Activated naive CD4-positive, alpha-beta T cell treated with anti-CD3 and anti-CD28 coated beads, Interleukin-2, amount 50 U/mL, for 72 hours (primary cell): Measurements from ENCODE around the gene OSBP2. TPM values are rescaled to one million over a fixed set of nuclear protein-coding genes. Genes with fewer than 3 reads are reported as not detected.
A peak's percentile ranks its signal among the peaks of the same experiment; 100 is the strongest.

Experiments
- ATAC-seq, 2 donors: fragments of 150-1000 bp; cut with Tn5 transposase; 2 replicates each; pipeline ENCODE4 v1.10.0; 2021; ENCODE audit warnings: mild to moderate bottlenecking in 2 of 2, moderate library complexity in 2 of 2
- DNase-seq, 2 donors: peaks; one replicate each; pipeline ENCODE4 v3.0.0; 2021 to 2022; ENCODE audit warnings: low spot score in 2 of 2
- H3K27ac Mint-ChIP-seq, 2 donors: one replicate each; pipeline ENCODE4 v1.8.0; 2022; ENCODE audit warnings: mild to moderate bottlenecking in 2 of 2, mixed read lengths in 2 of 2
- H3K36me3 Mint-ChIP-seq, 2 donors: one replicate each; pipeline ENCODE4 v1.8.0; 2022; ENCODE audit warnings: mixed read lengths in 2 of 2
- H3K9me3 Mint-ChIP-seq, 2 donors: one replicate each; pipeline ENCODE4 v1.8.0; 2022; ENCODE audit warnings: mixed read lengths in 2 of 2
- total RNA-seq, 2 donors: library from RNA; stranded (reverse); gene quantifications; one replicate each; pipeline ENCODE4 v1.2.3, GENCODE V29; 2022

The OSBP2 gene
- total RNA-seq, 2 donors from 2014 or later: 1.7 to 6.1 TPM

DNA sequence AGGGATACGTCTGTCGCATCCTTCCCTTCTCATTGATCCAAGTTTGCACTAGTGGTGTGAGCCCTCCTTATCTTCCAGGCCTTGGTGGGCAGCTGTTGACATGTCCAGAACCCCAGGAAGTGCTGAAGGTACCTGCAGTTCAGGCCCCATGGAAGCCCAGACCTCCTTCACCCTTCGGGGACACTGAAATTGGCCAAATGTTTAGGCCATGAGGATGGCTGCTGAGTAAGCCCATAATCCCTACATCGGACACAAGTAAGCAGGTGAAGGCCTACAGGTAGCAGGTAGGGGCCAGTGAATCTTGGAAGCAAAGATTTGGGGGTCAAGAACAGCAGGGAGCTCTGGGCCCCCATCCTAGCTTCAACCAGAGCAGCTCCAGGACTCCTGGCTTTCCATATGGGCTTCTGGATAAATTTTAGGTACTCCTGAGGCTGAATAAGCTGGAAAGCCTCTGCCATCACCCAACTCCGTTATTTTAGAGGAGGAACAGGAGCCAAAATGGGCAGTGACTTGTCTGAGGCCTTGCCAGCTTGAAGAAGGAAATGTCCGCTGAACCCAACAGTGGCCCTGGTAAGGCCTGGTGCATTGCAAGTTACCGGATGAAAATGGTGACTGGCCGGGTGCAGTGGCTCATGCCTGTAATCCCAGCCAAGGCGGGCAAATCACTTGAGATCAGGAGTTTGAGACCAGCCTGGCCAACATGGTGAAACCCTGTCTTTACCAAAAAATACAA is 228.7 kb downstream of the OSBP2 start:
- peak overlapping the region in 1 of 2 donors; percentile 54 for H3K27ac Mint-ChIP-seq
- peaks cover 7 to 13% of the 10 kb centered on the region in 2 donors for H3K36me3 Mint-ChIP-seq
- ATAC-seq (no peak), DNase-seq (no peak)
- no peaks in the 10 kb centered on the region for H3K9me3 Mint-ChIP-seq

DNA sequence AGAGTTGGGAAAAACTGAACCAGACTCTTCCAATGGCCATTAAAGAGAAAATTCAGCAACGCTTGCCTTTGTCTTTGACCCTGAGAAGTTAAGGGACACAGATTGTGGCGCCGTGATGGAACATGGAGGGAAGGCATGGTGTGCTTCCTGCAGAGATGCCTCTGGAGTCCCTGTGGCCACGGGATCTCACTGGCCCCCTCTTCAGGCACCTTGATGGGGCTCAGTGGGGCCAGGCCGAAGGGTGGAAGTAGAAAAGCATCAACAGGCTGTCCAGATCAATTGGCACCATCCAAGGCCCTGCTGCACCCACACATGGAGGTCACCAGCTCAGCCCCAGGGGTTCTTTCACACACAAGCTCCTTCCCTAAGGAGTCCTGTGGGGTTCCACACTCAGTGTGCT is 231.0 kb downstream of the OSBP2 start:
- H3K9me3 Mint-ChIP-seq: no peaks in the 10 kb centered on the region
- DNase-seq (no peak), ATAC-seq (no peak)
- H3K36me3 Mint-ChIP-seq: peaks cover 7 to 13% of the 10 kb centered on the region in 2 donors
- H3K27ac Mint-ChIP-seq: no peak overlapping the region

DNA sequence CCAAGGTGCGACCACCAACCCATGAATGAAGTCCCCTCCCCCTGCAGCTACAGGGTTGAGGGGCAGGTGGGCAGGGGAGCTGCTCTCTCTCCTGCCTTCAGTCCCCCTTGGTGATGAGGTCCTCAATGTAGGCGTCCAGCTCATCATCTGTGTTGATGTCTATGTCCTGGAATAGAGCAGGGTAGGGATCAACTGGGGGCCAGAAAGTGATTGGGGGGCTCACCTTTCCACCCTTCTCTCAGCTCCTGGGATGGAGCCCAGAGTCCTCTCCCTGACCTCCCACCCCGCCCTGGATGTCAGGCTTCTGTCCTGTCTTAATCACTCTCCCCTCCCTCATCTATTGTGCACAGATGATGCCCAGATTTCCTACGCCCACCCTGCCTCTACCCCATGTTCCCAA is 232.0 kb downstream of the OSBP2 start:
- H3K9me3 Mint-ChIP-seq: no peaks in the 10 kb centered on the region
- DNase-seq (no peak), ATAC-seq (no peak)
- H3K27ac Mint-ChIP-seq: peak overlapping the region; percentile 32 to 41
- H3K36me3 Mint-ChIP-seq: peaks cover 7 to 15% of the 10 kb centered on the region in 2 donors

- ATAC-seq: no peak
- DNase-seq: no peak
- H3K9me3 Mint-ChIP-seq: no peaks in the 10 kb centered on the region
- H3K36me3 Mint-ChIP-seq: peaks cover 6 to 14% of the 10 kb centered on the region in 2 donors
- H3K27ac Mint-ChIP-seq: no peak overlapping the region
Observed at GRCh38 chr22:30927806-30928205, 233.1 kb downstream of the OSBP2 start.

DNA sequence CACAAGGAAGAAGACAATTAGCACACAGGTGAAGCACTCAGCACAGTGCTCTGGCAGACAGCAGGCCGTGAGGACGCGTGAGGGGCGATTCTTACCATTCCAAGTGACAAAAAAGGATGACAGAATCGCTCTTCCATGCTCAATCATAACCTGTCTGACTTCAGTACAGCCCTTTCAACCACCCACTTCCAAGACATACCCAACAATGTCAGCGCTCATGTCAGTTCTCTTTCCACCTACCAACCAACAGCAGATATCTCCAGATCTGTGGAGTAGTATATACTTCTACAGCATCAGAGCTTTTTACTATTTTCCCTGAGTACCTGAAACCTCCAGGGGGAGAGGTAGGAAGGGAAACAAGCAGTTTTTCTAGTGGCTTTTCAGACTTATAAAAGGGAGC is 233.7 kb downstream of the OSBP2 start:
- no peak for DNase-seq
- H3K9me3 Mint-ChIP-seq: no peaks in the 10 kb centered on the region
- peaks cover 6 to 14% of the 10 kb centered on the region in 2 donors for H3K36me3 Mint-ChIP-seq
- ATAC-seq: no peak
- no peak overlapping the region for H3K27ac Mint-ChIP-seq

DNA sequence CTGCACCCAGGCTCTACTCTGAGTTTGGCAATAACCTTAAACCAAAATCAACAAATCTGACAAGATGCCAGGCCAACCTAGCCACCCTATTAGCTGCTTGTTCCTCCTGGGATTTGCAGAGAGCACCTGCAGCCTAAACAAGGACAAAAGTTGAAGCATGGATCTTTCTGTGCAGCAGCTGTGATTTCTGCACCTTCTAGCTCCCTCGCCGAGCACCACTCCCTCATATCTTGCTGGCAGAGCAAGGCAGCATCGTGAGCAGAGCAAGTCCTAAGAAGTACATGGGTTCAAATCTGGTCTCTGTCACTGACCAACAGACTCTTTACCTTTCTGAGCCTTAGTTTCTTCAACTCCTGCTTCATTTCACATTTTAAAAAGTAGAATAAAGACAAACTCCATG is 235.6 kb downstream of the OSBP2 start:
- ATAC-seq (no peak), DNase-seq (no peak)
- no peaks in the 10 kb centered on the region for H3K9me3 Mint-ChIP-seq
- H3K27ac Mint-ChIP-seq: peak overlapping the region; percentile 4 to 61
- H3K36me3 Mint-ChIP-seq: peaks cover 14% of the 10 kb centered on the region in 2 donors

DNA sequence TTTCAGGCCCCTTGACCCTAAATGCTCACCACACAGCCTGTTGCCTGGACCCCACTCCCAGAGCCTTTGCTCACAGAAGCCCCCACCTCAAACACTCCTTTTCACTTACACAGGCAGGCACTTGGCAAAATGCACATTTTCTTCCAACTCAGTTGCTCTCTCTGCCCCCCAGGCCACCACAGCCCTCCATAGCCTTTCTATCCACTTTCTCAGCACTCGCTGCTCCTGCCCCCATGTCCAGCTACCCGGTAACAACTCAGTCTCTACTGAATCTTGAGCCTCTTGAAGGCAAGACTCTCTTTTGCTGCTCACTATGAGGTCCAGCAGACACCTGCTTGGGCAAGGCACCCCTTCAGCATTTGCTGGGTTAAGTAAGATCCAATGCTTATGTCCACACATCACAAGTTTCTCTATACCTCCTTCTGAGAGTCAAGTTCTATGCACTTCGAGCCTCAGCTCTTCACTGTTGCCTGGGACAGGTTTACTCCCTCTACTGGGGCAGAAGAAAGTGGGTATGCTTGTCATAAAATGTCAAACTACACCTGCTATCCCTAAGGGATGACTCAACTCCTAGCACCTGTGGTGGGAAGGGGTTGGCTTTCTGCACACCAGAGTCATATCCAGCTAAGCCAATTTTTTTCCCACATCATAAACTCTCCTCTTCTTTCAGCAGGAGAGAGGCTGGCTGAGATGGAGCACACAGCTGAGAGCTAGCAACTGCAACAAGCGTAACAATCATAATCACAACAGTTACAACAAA is 237.0 kb downstream of the OSBP2 start:
- no peaks in the 10 kb centered on the region for H3K9me3 Mint-ChIP-seq
- DNase-seq (no peak), ATAC-seq (no peak)
- H3K27ac Mint-ChIP-seq: peak overlapping the region; percentile 61
- peaks cover 14% of the 10 kb centered on the region in 2 donors for H3K36me3 Mint-ChIP-seq

DNA sequence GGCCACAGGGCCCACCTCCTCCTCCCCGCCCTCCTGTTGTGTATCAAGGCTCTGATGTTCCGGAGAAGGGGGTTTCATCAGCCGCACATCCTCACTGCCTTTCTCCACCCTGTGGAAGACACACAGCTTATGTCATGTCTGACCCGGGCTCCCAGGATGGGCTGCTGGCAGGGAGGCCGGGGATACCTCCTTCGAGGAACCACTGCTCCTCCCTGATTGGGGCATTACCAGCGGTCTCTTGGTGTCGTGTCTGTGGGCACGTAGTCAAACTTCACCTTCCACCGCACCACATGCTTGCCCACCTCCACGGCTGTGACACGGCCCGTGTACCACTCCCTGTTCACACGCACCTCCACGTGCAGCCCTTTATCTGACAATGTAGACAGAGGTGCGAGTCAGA is 238.0 kb downstream of the OSBP2 start:
- ATAC-seq: no peak
- DNase-seq: no peak
- Mint-ChIP-seq H3K36me3 (peaks cover 6 to 14% of the 10 kb centered on the region in 2 donors), H3K27ac (no peak overlapping the region), H3K9me3 (no peaks in the 10 kb centered on the region)

DNA sequence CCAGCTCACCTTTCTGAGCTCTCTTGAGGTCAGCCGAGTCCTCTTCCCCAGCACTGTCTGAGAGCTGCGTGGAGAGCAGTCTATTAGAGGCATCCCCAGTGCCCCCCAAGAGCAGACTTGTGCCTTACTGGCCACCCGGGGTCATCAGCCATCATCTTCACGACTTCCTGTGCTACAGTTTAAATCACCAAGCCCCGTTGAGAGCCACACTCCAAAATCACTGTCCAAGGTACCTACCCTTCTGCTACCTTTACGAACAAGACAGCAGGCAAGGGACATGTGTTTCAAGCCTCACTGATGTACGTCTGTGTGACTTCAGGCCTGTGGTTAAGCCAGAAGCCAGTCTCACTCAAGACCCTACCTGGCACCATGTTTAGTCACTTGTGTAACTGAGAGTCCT is 238.8 kb downstream of the OSBP2 start:
- DNase-seq: no peak
- no peak for ATAC-seq
- Mint-ChIP-seq H3K36me3 (peaks cover 6 to 14% of the 10 kb centered on the region in 2 donors), H3K27ac (peak overlapping the region in 1 of 2 donors; percentile 47), H3K9me3 (no peaks in the 10 kb centered on the region)

GRCh38 chr22:30934053-30934452 is 239.4 kb downstream of the OSBP2 start:
- DNase-seq: no peak
- peak overlapping the region in 1 of 2 donors; percentile 47 for H3K27ac Mint-ChIP-seq
- ATAC-seq: no peak
- H3K9me3 Mint-ChIP-seq: no peaks in the 10 kb centered on the region
- H3K36me3 Mint-ChIP-seq: peaks cover 6 to 19% of the 10 kb centered on the region in 2 donors

GRCh38 chr22:30940685-30941362 is 246.2 kb downstream of the OSBP2 start:
- Mint-ChIP-seq H3K27ac (peak overlapping the region; percentile 74 to 94), H3K9me3 (no peaks in the 10 kb centered on the region), H3K36me3 (peaks cover 18 to 42% of the 10 kb centered on the region in 2 donors)
- ATAC-seq: peak; percentile 71 to 74
- DNase-seq: peak in 1 of 2 donors; percentile 28

GRCh38 chr22:30941363-30941740 is 246.7 kb downstream of the OSBP2 start:
- ATAC-seq (peak; percentile 17 to 30), DNase-seq (no peak)
- Mint-ChIP-seq H3K9me3 (no peaks in the 10 kb centered on the region), H3K36me3 (peaks cover 18 to 42% of the 10 kb centered on the region in 2 donors), H3K27ac (peak overlapping the region; percentile 74 to 94)

- H3K27ac Mint-ChIP-seq: no peak overlapping the region
- ATAC-seq (no peak), DNase-seq (no peak)
- H3K36me3 Mint-ChIP-seq: peaks cover 18 to 42% of the 10 kb centered on the region in 2 donors
- no peaks in the 10 kb centered on the region for H3K9me3 Mint-ChIP-seq
Observed at GRCh38 chr22:30943368-30943767, 248.7 kb downstream of the OSBP2 start.

GRCh38 chr22:30944986-30945385 is 250.3 kb downstream of the OSBP2 start:
- DNase-seq (no peak), ATAC-seq (no peak)
- Mint-ChIP-seq H3K9me3 (no peaks in the 10 kb centered on the region), H3K27ac (peak overlapping the region; percentile 20 to 58), H3K36me3 (peaks cover 24 to 43% of the 10 kb centered on the region in 2 donors)

DNA sequence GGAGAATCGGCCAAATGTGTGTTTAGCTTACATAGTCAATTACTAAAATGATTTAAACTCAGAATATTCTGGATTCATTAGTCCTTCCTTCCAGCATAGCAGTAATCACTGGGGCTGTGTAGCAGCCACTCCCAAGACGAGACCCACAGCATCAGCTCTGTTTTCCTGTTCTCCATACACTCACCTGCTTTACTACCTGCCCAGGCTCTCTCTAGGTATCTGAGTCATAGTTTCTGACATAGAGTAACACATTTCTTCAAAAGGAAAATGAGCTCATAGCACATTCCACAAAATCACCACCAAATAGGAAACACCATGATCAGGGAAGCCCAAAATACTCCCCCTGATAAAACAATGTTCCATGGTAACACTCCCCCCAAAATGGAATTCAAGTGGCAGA is 251.0 kb downstream of the OSBP2 start:
- Mint-ChIP-seq H3K36me3 (peaks cover 24 to 48% of the 10 kb centered on the region in 2 donors), H3K9me3 (no peaks in the 10 kb centered on the region), H3K27ac (peak overlapping the region in 1 of 2 donors; percentile 58)
- ATAC-seq: no peak
- DNase-seq: no peak

DNA sequence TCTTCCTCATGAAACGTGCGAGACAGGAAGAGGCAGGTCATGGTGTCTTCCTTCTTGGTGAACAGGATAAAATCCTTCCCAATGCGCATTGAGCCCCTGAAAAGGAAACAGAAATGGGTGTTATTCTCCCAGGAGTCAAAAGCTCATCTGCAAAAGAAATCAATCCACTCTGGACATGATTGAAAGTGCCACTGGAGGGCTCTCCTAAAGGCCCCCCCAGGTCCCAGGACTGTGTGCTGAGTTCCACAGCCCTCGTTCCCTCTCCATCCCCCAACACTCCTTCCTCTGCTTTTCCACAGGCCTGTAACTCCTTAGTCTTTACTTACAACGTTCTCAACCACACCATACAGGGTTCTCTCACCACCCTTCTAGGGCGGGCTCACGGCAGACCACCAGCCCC is 251.7 kb downstream of the OSBP2 start:
- H3K36me3 Mint-ChIP-seq: peaks cover 17 to 46% of the 10 kb centered on the region in 2 donors
- no peak for DNase-seq
- ATAC-seq: no peak
- H3K27ac Mint-ChIP-seq: peak overlapping the region; percentile 11 to 58
- H3K9me3 Mint-ChIP-seq: no peaks in the 10 kb centered on the region
